ENCODE data around the gene ANKRD23. TPM values are rescaled to one million over a fixed set of nuclear protein-coding genes. Genes with fewer than 3 reads are reported as not detected.

The ANKRD23 gene
- total and polyA plus RNA-seq, 2 of the 13 experiments (the other 11 are each of a cell fraction or from before 2014, with no cell fraction given), result 1.5 to 1.6 TPM

- TF ChIP-seq ZKSCAN1 (IDR thresholded peaks at IDR 0.05; ENCODE audit: low read length), result no peak; the same call in 1 of the 2 replicates
- TF ChIP-seq JUND (CRISPR knock-in tag; IDR thresholded peaks at IDR 0.05), result no peak
- TF ChIP-seq THYN1 (CRISPR knock-in tag; IDR thresholded peaks at IDR 0.05; ENCODE audit: borderline replicate concordance, low read depth), result no peak
- TF ChIP-seq ZNF839 (CRISPR knock-in tag; IDR thresholded peaks at IDR 0.05; ENCODE audit: borderline replicate concordance), result no peak
- TF ChIP-seq ZNF577 (CRISPR knock-in tag; IDR thresholded peaks at IDR 0.05; ENCODE audit: borderline replicate concordance, low read depth), result no peak
- TF ChIP-seq ZNF296 (CRISPR knock-in tag; conservative IDR thresholded peaks at IDR 0.05), result no peak
- TF ChIP-seq ZNF770 (CRISPR knock-in tag; IDR thresholded peaks at IDR 0.05), result no peak
- peak; percentile 94 for TF ChIP-seq HNF4A (CRISPR knock-in tag; IDR thresholded peaks at IDR 0.05)
- TF ChIP-seq RFXAP (CRISPR knock-in tag; IDR thresholded peaks at IDR 0.05; ENCODE audit: borderline replicate concordance), result no peak
- peak; percentile 55 for TF ChIP-seq TEAD3 (CRISPR knock-in tag; optimal IDR thresholded peaks at IDR 0.05; ENCODE audit: borderline replicate concordance)
- TF ChIP-seq RBFOX2 (IDR thresholded peaks at IDR 0.05; ENCODE audit: low read depth, low read length), result no peak
- no peak; the same call in 1 of the 2 replicates for TF ChIP-seq TBX2 (CRISPR knock-in tag; IDR thresholded peaks at IDR 0.05; ENCODE audit: borderline replicate concordance)
- TF ChIP-seq ZNF256 (CRISPR knock-in tag; conservative IDR thresholded peaks at IDR 0.05), result no peak
- no peak for TF ChIP-seq FUBP1 (CRISPR knock-in tag; IDR thresholded peaks at IDR 0.05; ENCODE audit: borderline replicate concordance)
- TF ChIP-seq, protein P1, sequence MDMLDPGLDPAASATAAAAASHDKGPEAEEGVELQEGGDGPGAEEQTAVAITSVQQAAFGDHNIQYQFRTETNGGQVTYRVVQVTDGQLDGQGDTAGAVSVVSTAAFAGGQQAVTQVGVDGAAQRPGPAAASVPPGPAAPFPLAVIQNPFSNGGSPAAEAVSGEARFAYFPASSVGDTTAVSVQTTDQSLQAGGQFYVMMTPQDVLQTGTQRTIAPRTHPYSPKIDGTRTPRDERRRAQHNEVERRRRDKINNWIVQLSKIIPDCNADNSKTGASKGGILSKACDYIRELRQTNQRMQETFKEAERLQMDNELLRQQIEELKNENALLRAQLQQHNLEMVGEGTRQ (IDR thresholded peaks at IDR 0.05; ENCODE audit: low read depth, low read length), result no peak
- TF ChIP-seq, protein P1 (CRISPR knock-in tag; IDR thresholded peaks at IDR 0.05; ENCODE audit: borderline replicate concordance), result no peak
- TF ChIP-seq ZNF775 (CRISPR knock-in tag; IDR thresholded peaks at IDR 0.05; ENCODE audit: borderline replicate concordance), result no peak
- TF ChIP-seq ZNF441 (CRISPR knock-in tag; IDR thresholded peaks at IDR 0.05; ENCODE audit: borderline replicate concordance), result no peak
- TF ChIP-seq U2AF2 (IDR thresholded peaks at IDR 0.05; ENCODE audit: low read depth, low read length), result no peak
- no peak for TF ChIP-seq KDM1A (CRISPR knock-in tag; IDR thresholded peaks at IDR 0.05)
These were observed 33.0 kb downstream of the ANKRD23 start (continued) for GRCh38 chr2:96810783-96811192.

Measured in HepG2 (cell line).